Fibroblast of skin of left biceps (primary cell): ENCODE results near the gene PPM1J.
A peak's percentile ranks its signal among the peaks of the same experiment; 100 is the strongest.
"Not testable (repeated sequence)": the region's sequence is repeated elsewhere in the genome, so short reads cannot be mapped to it uniquely, and the experiment has no call there.

Experiments used
- DNase-seq, 2 experiments: peaks; one replicate each; pipeline ENCODE4 v3.0.0-alpha.2; 2013; ENCODE audit warnings: low read depth in 2 of 2

PPM1J gene, protein sequence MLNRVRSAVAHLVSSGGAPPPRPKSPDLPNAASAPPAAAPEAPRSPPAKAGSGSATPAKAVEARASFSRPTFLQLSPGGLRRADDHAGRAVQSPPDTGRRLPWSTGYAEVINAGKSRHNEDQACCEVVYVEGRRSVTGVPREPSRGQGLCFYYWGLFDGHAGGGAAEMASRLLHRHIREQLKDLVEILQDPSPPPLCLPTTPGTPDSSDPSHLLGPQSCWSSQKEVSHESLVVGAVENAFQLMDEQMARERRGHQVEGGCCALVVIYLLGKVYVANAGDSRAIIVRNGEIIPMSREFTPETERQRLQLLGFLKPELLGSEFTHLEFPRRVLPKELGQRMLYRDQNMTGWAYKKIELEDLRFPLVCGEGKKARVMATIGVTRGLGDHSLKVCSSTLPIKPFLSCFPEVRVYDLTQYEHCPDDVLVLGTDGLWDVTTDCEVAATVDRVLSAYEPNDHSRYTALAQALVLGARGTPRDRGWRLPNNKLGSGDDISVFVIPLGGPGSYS

DNA sequence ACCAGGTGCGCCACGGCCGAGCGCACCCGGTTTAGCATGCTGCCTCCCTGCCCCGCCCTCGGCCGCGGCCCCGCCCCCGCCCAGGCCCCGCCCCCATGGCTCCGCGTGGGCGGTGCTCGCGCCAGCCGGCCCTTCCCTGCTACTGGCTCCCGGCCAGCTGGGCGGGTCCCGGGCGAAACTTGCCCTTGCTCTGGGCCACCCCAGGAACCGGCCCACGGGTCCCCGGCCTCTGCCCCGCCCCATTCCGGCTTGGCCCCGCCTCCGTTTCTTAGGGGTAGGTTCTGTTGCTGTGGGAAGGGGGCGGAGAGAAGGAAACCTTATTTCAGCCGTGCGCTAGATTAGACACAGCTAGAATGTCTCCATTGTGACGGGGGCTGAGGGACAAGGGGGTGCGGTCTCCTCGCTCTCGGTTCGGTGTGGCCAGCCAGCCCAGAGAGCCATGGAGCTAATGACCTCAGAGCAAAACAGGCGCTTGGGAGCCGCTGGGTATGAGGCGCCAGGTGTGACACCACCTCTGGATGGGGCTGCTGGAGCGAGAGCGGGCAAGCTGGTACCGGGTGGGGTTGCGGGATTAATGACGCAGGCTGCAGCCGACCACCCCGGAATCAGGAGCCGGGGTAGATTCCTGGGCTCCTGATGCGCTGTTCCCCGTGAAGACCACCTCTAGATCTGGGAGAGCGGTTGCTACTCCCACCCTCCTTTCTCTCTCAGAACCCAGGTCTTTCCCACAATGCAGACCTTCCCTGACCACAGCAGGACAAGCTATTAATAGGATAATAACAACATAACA, at the start of gene PPM1J:
PPM1J (minus strand) TSS at position 69 of the 790 bp plus-strand sequence; CDS start at position 38, 31 bp downstream.
- peak; percentile 66 to 69 for DNase-seq

DNA sequence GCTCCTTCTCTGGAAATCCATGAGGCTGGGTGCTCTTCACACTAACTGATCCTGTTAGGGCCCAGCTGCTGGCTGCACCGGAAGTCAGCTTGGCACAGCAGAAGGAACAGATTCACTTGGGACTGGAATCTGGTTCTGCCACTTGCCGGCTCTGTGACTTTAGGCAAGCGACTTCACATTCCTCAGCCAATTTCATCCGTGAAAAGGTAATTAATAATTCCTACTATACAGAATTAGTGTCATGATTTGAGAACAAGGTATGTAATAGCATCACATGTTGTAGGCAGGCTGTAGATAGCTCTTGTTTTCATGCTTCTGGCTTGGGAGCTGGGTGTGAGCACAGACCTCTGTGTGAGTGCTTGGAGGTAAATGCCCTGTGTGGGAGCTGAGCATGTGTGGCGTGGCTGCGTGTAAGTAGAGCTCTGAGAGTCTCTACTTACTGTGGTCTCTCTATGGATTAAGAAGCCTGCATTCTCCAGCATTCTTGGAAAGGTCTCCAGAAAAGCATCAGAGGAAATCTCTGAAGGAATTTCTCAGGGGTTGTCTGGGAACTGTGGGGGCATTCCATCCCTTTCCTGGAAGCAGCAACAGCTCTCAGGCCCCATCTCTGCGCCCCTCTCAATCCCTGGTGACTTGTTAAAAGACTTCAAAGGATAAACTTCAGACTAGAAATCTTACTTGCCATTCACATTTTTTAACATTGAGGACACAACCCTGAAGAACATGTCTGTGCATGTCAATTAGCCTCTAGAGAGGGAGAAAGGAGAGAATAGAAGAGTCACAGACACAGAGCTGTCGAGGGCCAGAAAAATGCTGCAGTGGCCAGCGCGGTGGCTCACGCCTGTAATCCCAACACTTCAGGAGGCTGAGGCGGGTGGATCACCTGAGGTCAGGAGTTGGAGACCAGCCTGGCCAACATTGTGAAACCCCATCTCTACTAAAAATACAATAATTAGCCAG, 47.7 kb upstream of the PPM1J start:
- DNase-seq: no peak

DNA sequence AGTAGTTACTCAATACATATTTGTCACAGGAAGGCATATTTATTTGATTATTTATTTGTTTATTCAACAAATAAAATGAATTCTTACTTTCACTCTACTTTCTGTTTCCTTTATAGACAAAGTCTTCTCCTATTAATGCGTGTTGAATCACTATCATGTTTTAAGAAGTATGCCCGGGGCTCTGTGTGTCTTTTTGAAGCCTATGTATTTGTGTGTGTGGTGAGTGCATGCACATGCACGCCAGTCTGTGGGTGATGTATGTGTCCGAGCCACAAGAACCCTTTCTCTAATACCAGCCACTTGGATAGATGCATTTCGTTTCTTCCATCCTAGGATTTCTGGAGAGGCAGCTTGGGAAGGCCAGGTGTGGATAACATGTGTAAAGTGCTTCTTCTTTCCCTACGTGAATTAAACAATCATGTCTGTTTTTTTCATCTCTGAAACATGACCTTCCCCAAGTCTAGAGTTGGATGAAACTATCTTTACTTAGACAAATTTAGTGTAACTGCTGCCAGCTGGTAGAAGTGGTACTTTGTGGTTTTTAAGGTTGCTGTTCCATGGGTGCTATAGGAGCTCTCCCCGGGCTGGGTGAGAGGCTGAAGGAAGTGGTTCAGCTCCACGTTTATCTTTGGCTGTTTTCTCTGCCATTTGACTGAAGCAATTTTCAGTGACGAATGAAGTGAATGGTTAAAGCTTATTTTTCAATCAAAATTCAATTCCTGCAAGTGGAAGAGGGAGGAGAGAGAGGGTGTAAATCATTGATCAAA, 46.8 kb upstream of the PPM1J start:
- DNase-seq: no peak

DNA sequence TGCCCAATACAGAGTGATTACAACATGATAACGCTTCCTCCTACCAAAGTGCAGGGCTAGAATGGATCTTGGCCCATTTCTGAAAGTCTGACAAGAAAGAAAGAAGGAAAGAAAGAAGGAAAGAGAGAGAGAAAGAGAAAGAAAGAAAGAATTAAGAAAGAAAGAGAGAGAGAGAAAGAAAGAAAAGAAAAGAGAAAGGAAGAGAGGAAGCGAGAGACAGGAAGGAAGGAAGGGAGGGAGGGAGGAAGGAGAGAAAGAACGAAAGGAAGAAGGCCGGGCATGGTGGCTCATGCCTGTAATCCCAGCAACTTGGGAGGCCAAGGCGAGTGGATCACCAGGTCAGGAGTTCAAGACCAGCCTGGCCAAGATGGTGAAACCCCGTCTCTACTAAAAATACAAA, 44.1 kb upstream of the PPM1J start:
- no peak for DNase-seq

DNA sequence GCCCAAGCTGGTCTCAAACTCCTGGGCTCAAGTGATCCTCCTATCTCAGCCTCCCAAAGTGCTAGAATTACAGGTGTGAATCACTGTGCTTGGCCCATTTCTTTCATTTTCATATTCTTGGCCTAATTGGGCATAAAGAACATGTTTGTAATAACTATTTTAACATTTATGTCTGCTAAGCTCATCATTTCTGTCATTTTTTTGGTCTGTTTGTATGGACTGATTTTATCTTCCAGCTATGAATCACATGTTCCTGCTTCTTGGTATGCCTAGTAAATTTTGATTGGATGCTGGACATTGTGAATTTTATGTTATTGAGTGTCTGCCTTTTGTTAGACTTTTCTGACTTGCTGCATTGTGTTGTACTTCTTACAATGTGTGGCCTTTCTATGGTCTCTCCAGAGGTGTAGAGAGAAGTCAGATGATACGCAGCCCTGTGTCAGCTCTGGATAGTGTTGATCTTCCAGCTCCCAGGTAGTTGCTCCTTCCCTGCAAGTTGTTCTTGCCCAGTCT, 39.0 kb upstream of the PPM1J start:
- DNase-seq: no peak

DNA sequence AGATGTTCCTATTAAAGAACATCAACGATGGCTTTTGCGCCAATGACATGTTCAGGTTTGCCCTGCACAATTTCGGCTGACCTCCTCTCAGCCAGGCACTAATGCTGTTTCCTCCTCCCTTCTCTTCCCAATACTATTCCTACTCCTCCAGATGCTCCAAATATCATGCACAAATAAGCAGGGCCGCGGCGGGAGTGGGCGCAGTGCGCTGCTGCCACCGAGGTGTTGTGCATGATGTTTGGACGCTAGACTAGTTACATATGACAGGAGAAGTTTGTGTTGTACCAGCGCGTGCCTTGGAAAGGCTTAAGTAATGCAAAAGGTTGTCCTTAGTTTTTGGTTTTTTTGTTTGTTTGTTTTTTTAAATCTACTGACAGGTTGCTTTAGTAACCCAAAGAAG, 33.3 kb upstream of the PPM1J start:
- DNase-seq: no peak

DNA sequence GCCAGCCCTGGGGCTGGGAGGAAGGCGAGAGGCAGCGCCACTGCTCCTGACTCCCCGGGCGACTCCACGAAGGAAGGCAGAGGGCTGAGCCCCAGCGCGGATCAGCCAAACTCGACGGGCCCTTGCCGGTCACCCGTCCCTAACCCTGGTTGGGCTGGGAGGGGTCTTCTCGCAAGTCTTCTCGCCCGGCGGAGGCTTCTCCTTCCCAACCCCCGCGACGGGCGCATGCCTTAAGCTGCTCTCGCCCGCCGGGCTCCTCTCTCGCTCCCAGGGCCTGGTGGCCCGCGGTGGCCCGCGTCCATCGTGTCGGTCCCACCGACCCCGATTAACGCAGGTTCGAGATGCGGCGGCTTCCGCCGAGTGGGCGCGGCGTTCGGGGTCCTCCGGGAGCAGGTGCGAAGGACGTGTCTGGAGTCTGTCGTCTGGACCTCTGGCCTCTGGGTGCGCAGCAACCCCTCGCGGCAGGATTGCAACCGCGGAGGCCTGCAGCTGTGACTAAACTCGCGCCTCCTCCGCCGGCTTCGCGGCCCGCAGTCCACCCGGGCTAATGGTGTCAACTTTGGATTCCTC, 29.0 kb upstream of the PPM1J start:
- no peak for DNase-seq

DNA sequence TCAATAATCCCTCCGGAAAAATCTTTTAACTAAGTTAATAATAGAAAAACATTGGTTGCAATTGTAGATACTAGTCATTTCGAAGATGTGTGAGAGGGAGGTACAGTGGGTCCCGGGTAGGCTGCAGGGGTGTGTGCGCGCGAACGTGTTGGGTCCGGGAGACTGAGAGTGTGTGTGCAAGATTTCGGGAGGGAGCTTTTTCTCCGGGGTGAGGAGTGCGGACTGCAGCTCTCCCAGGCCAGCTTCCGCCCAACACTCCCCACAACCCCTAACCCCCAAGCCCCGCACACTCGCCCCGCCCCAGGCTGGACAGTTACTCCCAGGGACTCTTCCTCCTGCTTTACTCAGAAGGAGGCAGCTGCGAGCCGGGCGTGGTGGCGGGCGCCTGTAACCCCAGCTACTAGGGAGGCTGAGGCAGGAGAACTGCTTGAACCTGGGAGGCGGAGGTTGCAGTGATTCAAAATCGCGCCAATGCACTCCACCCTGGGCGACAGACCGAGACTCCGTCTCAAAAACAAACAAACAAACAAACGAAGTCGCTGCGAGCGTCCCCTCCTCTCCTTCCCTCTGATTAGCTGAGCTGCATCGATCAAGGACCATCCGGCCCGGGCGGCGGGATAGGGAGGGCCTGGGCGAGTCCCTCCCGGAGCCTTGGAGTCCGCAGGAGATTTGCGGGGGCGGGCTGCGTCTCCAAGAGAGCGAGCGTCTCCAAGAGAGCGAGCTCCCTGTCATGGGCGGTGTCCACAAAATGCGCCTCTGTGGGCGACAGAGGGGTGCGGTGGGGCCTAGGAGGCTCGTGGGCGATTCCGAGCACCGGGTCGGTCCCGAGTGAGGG, 28.3 kb upstream of the PPM1J start:
- DNase-seq: no peak

DNA sequence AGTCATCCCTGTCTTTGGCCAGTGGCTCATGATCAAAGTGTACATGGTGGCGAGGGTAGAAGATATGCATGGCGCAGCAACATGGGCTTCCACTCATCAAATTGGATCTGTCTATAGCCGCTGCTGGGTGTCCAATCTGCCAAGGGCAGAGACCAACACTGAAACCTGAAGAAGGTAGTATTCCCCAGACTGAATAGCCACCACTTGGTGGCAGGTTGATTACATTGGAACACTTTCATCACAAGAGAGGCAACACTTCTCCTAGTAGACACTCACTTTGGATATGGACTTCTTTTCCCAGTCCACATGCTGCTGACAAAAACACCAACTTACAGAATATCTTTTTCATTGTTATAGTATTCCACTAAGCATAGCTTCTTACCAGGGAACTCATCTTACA, 22.4 kb upstream of the PPM1J start:
- no peak for DNase-seq

DNA sequence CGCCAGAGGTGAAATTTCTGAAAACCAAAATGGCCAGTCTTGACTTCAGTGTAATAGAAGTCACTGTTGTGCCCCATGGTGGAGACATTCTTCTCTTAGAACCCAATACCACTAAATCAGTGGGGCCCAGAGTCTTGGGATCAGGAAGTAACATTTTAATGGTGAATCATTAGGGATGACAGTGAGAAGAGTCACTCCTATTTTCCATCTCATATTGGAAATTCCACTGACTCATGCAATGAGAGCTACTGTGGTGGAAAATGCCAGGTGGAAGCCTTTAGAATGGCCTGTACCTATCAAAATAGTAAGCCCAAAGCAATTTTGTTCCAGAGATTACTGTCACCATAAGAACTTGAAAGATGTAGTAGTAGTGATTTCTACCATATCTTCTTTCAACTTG, 20.6 kb upstream of the PPM1J start:
- peak in 1 of 2 experiments; percentile 43 for DNase-seq

DNA sequence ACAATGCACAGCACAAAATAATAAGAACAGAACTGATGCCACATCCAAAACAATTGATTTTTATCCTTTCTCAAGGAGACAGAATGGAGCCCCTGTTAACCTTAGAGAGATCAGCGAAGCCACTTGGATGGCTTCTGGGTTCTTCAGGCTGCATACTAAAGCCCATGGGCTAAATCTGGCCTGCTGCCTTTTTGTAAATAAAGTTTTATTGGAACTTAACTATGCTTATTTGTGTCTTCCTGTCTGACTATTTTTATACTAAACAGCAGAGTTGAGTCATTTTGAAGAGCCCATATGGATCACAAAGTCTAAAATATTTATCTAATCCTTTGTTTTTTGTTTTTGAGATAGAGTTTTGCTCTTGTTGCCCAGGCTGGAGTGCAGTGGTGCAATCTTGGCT, 16.3 kb upstream of the PPM1J start:
- no peak for DNase-seq

DNA sequence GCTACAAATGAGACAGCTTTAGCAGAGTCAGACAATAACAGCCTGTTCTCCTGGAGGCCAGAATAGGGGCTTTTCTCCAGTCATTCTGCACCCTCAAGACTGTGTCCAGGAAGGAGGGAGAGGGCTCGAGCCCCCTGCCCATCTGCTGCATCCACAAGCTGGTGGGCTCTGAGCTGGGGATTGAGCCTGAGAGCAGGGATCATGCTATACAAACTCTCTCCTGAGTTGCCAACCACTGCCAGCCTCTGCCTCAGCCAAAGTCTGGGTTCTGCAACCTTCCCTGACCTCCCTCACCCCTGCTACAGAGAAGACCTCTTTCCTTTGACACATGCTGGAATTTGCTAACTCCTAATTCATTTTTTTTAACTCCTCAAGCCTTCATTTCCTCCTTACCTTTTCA, 14.8 kb upstream of the PPM1J start:
- no peak for DNase-seq

DNA sequence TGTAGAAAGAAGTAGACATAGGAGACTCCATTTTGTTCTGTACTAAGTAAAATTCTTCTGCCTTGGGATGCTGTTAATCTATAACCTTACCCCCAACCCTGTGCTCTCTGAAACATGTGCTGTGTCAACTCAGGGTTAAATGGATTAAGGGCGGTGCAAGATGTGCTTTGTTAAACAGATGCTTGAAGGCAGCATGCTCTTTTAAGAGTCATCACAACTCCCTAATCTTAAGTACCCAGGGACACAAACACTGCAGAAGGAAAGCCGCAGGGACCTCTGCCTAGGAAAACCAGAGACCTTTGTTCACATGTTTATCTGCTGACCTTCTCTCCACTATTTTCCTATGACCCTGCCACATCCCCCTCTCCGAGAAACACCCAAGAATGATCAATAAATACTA, 13.9 kb upstream of the PPM1J start:
- not testable (repeated sequence) for DNase-seq

DNA sequence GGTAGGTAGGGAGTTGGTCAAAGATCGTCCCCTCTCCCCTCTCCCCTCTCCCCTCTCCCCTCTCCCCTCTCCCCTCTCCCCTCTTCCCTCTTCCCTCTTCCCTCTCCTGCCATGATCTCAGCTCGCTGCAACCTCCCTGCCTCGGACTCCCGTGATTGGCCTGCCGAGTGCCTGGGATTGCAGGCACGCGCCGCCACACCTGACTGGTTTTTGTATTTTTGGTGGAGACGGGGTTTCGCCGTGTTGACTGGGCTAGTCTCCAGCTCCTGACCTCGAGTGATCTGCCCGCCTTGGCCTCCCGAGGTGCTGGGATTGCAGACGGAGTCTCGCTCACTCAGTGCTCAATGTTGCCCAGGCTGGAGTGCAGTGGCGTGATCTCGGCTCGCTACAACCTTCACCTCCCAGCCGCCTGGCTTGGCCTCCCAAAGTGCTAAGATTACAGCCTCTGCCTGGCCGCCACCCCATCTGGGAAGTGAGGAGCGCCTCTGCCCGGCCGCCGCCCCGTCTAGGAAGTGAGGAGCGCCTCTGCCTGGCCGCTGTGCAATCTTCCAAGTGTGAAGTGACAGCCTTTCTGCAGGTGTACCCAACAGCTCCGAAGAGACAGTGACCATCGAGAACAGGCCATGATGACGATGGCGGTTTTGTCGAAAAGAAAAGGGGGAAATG, 13.3 kb upstream of the PPM1J start:
- not testable (repeated sequence) for DNase-seq

DNA sequence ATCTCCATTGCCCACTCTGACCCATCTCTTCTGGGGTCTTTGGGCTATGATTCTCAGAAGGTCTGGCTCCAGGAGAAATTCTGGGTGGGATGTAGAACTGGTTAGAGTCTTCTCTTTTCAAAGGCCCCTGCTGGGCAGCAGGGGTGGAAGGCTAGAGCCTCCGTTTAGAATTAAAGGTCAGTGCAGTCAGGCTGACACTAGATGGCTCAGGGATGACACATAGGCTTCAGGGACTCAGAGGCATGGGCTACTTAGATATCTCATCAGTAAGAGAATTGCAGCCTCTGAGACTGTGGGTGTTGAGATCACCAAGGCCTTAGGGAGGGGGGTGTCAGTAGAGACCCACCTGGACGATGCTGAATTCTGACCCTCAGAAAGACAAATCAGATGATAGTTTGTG, 12.6 kb upstream of the PPM1J start:
- DNase-seq: no peak

DNA sequence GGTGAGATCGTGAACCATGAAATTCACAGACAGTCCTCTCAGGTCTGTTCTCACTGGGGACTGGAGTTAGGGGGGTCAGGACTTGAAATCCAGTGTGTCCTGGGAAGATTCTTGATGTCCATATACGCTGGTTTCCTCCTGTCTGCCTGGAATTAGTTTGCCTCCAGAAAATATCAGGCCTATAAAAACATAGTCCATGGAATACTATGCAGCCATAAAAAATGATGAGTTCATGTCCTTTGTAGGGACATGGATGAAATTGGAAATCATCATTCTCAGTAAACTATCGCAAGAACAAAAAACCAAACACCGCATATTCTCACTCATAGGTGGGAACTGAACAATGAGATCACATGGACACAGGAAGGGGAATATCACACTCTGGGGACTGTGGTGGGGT, 9.1 kb upstream of the PPM1J start:
- DNase-seq: not testable (repeated sequence)

DNA sequence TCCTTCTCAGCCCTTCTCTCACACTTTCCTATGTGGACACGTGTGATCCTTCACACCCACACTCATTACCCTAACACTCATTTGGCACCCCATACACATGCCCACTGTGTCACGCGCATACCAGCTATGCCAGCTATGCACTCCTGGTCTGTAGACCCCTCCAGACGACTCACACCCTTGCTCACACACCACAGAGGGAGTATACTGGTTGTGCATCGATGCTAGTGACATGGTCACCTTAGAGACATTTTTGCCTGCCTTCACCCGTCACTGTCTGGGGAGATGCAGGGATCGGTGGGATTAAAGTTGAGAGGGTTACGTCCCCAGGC, 8.3 kb upstream of the PPM1J start:
- no peak for DNase-seq

DNA sequence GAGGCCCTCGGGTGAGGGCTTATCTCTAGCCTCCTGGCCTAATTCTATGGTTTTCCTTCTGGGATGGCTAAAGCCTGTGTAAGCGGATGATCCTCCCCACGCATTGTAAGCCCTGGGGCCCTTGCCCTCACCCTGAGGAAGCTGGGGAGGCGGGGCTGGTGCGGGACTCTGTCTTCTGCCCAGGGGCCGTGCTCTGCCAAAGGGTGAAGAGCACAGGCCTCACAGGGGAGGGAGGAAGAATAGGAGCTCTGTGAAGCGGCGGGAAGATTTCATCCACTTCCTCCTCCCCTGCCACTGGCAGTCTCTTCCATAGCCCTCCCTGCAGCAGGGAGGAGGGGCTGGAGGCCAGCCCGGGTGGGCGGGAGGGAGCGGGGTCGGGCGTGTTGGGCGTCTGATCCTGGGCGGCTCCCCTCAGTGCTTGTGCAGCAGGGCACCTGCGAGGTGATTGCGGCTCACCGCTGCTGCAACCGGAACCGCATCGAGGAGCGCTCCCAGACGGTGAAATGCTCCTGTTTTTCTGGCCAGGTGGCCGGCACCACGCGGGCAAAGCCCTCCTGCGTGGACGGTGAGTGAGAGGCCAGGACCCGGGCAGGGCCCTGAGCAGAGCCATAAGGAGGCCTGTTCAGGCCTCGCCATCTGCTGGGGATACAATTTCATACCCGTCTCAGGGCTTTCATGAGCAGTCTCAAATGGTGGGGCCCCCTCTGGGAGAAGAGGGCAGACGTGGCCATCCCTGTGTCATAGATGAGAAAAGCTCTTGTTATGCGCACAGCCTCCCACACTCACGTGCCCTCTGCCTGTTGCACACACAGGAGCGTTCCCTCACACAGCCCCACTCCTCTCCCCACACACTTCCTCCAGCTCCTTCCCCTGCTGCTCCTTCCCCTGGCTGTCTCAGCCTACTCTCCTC, 7.7 kb upstream of the PPM1J start:
- DNase-seq: no peak
